ENCODE results near the gene FLCN.
A peak's percentile ranks its signal among the peaks of the same experiment; 100 is the strongest.
"Not testable (repeated sequence)": the region's sequence is repeated elsewhere in the genome, so short reads cannot be mapped to it uniquely, and the experiment has no call there.

Gene FLCN, protein sequence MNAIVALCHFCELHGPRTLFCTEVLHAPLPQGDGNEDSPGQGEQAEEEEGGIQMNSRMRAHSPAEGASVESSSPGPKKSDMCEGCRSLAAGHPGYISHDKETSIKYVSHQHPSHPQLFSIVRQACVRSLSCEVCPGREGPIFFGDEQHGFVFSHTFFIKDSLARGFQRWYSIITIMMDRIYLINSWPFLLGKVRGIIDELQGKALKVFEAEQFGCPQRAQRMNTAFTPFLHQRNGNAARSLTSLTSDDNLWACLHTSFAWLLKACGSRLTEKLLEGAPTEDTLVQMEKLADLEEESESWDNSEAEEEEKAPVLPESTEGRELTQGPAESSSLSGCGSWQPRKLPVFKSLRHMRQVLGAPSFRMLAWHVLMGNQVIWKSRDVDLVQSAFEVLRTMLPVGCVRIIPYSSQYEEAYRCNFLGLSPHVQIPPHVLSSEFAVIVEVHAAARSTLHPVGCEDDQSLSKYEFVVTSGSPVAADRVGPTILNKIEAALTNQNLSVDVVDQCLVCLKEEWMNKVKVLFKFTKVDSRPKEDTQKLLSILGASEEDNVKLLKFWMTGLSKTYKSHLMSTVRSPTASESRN

DNA sequence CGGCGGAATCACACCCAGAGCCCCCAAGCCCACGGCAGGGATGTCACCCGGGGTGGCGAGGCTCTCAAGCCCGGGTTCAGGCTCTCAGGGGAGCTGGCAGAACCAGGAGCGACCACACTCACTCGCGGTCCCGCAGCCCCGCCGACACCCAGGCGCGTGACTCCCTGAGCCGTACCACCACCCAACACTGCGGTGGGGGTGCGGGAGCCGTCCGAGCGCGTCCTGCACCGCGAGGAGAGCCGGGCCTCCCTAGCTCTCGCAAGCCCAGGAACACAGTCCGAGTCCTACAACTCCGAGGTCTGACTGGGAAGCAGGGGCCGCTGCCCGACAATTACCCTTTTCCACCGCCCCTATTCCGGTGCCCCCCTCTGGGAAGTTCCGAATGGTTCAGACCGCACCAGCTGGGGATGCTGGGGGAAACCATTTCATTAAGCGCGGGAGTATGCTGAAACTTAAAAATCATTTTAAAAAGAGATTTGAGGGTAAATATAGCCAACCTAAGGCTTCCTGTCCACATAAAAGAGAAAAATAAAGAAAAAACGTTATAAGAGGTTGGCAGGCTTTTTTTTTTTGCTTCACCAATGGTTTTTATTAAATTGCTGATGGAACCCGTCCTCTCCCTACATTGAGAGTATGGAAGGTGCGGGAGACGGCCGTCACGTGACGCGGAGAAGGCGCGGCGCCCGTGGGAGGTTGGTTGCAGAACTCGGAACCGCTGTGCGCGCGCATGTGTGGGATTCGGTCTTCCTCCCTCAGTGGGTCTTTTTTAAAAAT is at the start of gene FLCN:
Gene FLCN (minus strand): TSS at position 143 of the 774 bp plus-strand sequence. CDS start 9,031 bp downstream, outside the sequence.
- TF ChIP-seq POLR2A (IDR thresholded peaks at IDR 0.05; ENCODE audit: low read depth, low read length), result peak; percentile 91
- peak; percentile 92 for DNase-seq (ENCODE audit: insufficient read length, low spot score)
- no peak for FAIRE-seq

GRCh38 chr17:17285951-17286350 is 49.0 kb upstream of the FLCN start:
- DNase-seq (ENCODE audit: insufficient read length, low spot score), result no peak
- TF ChIP-seq POLR2A (IDR thresholded peaks at IDR 0.05; ENCODE audit: low read depth, low read length), result no peak
- no peak for FAIRE-seq

GRCh38 chr17:17280613-17281549 is 43.9 kb upstream of the FLCN start, which contains the start of gene COPS3:
COPS3 (minus strand) TSS chr17:17281246; CDS start chr17:17281186, 60 bp downstream.
- peak; percentile 62 for FAIRE-seq
- peak; percentile 98 for DNase-seq (ENCODE audit: insufficient read length, low spot score)
- TF ChIP-seq POLR2A (IDR thresholded peaks at IDR 0.05; ENCODE audit: low read depth, low read length), result peak; percentile 86

GRCh38 chr17:17279316-17279715 is 42.3 kb upstream of the FLCN start:
- FAIRE-seq, result no peak
- no peak for TF ChIP-seq POLR2A (IDR thresholded peaks at IDR 0.05; ENCODE audit: low read depth, low read length)

GRCh38 chr17:17277431-17277830 is 40.5 kb upstream of the FLCN start:
- not testable (repeated sequence) for DNase-seq (ENCODE audit: insufficient read length, low spot score); FAIRE-seq

More at GRCh38 chr17:17279316-17279715, 42.3 kb upstream of the FLCN start:
- DNase-seq (ENCODE audit: insufficient read length, low spot score), result no peak

DNA sequence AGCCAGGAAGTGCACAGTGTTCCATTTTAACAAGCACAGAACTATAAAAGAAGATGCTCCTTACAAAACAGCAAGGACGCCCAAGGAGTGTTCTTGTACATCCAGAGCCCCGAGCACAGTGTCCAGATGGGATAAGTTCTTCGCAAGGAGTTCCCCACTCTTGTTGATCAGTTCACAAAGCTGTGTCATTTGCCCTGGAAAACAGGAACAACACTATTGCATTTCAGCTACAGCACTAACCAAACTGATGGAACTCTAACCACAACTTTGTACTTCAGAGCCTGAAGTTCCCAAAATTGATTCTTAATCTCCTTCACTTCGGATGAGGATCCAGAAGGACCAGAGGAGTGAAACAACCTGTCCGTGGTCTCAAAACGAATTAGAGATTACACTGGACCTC is 39.0 kb upstream of the FLCN start:
- no peak for TF ChIP-seq POLR2A (IDR thresholded peaks at IDR 0.05; ENCODE audit: low read depth, low read length)
- DNase-seq (ENCODE audit: insufficient read length, low spot score) (no peak), FAIRE-seq (no peak)

DNA sequence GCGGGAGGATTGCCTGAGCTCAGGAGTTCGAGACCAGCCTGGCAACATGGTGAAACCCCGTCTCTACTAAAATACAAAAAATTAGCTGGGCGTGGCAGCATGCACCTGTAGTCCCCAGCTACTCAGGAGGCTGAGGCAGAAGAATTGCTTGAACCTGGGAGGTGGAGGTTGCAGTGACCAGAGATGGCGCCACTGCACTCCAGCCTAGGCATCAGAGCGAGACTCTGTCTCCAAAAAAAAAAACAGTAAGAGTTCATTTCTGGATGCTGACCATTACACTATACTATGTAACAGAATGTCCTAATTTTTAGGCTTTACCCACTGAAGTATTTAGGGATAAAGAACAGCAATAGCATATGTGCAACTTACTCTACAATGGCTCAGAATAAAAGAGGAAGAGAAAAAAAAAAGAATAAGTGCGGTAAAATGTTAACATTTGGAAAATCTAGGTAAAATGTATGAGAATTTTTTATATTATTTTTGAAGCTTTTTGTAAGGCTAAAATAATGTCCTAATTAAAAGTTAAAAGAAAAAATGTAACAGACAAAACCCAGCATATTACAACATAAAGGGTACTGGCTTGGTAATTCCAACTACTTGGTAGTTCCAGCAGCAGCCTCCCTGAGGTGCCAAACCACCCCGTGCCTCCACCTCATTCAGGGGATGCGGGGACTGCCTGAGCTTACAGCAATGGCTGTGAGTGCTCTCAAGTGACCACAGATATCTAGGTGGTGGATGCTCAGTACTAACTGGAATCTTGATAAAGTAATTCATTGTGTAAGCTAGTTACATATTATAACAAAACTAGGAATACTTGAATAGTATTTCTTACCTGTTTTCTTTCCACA is 33.2 kb upstream of the FLCN start:
- DNase-seq (ENCODE audit: insufficient read length, low spot score) (no peak), FAIRE-seq (no peak)
- TF ChIP-seq POLR2A (IDR thresholded peaks at IDR 0.05; ENCODE audit: low read depth, low read length), result no peak

GRCh38 chr17:17264430-17264829 is 27.5 kb upstream of the FLCN start:
- no peak for TF ChIP-seq POLR2A (IDR thresholded peaks at IDR 0.05; ENCODE audit: low read depth, low read length)
- FAIRE-seq (no peak), DNase-seq (ENCODE audit: insufficient read length, low spot score) (no peak)

GRCh38 chr17:17258998-17259397 is 22.0 kb upstream of the FLCN start:
- DNase-seq (ENCODE audit: insufficient read length, low spot score) (no peak), FAIRE-seq (no peak)
- TF ChIP-seq POLR2A (IDR thresholded peaks at IDR 0.05; ENCODE audit: low read depth, low read length), result no peak

- FAIRE-seq (no peak), DNase-seq (ENCODE audit: insufficient read length, low spot score) (no peak)
- TF ChIP-seq POLR2A (IDR thresholded peaks at IDR 0.05; ENCODE audit: low read depth, low read length), result no peak
These were observed 21.0 kb upstream of the FLCN start for GRCh38 chr17:17258011-17258410.

- DNase-seq (ENCODE audit: insufficient read length, low spot score), result no peak
- no peak for TF ChIP-seq POLR2A (IDR thresholded peaks at IDR 0.05; ENCODE audit: low read depth, low read length)
- FAIRE-seq, result no peak
These were observed 19.3 kb upstream of the FLCN start for GRCh38 chr17:17256316-17256715.

- not testable (repeated sequence) for DNase-seq (ENCODE audit: insufficient read length, low spot score)
These were observed 18.7 kb upstream of the FLCN start for GRCh38 chr17:17255689-17256088.

More at GRCh38 chr17:17255689-17256088, 18.7 kb upstream of the FLCN start:
- FAIRE-seq, result not testable (repeated sequence)

All from H54 (cell line).